ENCODE measurements around the gene DCLRE1C. TPM values are rescaled to one million over a fixed set of nuclear protein-coding genes. Genes with fewer than 3 reads are reported as not detected.

DCLRE1C gene
- polyA plus RNA-seq, 1 of the 3 experiments (the other 2 are of a cell fraction), result 2.5 TPM

- no peak for TF ChIP-seq EP300 (IDR thresholded peaks at IDR 0.05; ENCODE audit: borderline replicate concordance in 1 of 2, low read depth in 1 of 2, low read length in 1 of 2)
- TF ChIP-seq SMC3 (IDR thresholded peaks at IDR 0.05; ENCODE audit: low read depth, low read length), result no peak
- TF ChIP-seq SIN3A (IDR thresholded peaks at IDR 0.05; ENCODE audit: borderline replicate concordance, low read depth, low read length), result no peak
- no peak for TF ChIP-seq GABPA (IDR thresholded peaks at IDR 0.05; ENCODE audit: low read depth)
- TF ChIP-seq RFX5 (IDR thresholded peaks at IDR 0.05; ENCODE audit: low read length), result no peak
- no peak for TF ChIP-seq CHD2 (IDR thresholded peaks at IDR 0.05; ENCODE audit: low read length, partially characterized antibody)
- TF ChIP-seq NFIC (IDR thresholded peaks at IDR 0.05; ENCODE audit: borderline replicate concordance), result no peak
- no peak overlapping the region for H3K4me2 ChIP-seq
- H3K27me3 ChIP-seq (ENCODE audit: insufficient read depth), result no peaks in the 10 kb centered on the region
- H3K9me3 ChIP-seq, result no peaks in the 10 kb centered on the region
- no peaks in the 10 kb centered on the region for H3K9me2 ChIP-seq
- no peaks in the 10 kb centered on the region for H3K36me3 ChIP-seq (replicated peaks in 1 of 2; ENCODE audit: control insufficient read depth in 1 of 2, insufficient read depth in 2 of 2, low read length in 1 of 2)
- H2AFZ ChIP-seq (ENCODE audit: low read depth), result no peak overlapping the region
- H3F3A ChIP-seq (replicated peaks; ENCODE audit: insufficient read depth), result no peaks in the 10 kb centered on the region
- DNase-seq, result no peak
- no peaks in the 10 kb centered on the region for H3K79me2 ChIP-seq (ENCODE audit: insufficient read depth)
- WGBS (ENCODE audit: low lambda C conversion rate), result 63% methylated on average over 2 of the region's 2 CpGs
- H3K27ac ChIP-seq (ENCODE audit: low read depth in 2 of 2, low read length in 1 of 2), result no peak overlapping the region
- no peak overlapping the region for H3K4me3 ChIP-seq (ENCODE audit: low read depth in 2 of 2, low read length in 1 of 2)
- no peaks in the 10 kb centered on the region for H4K20me1 ChIP-seq (ENCODE audit: insufficient read depth)
- H3K9ac ChIP-seq, result no peak overlapping the region
- CTCF ChIA-PET, result no interaction called here
- no peaks in the 10 kb centered on the region for H3K4me1 ChIP-seq (ENCODE audit: control insufficient read depth in 1 of 2, insufficient read depth in 2 of 2, low read depth in 1 of 2, low read length in 1 of 2)
- POLR2A ChIA-PET, result no interaction called here
These were observed 14.0 kb upstream of the DCLRE1C start for GRCh38 chr10:14967897-14968296.

- H4K20me1 ChIP-seq (ENCODE audit: insufficient read depth), result no peaks in the 10 kb centered on the region
- no peak for TF ChIP-seq NFIC (IDR thresholded peaks at IDR 0.05; ENCODE audit: borderline replicate concordance)
- TF ChIP-seq MAX (IDR thresholded peaks at IDR 0.05; ENCODE audit: low read depth), result peak; percentile 80
- TF ChIP-seq SMC3 (IDR thresholded peaks at IDR 0.05; ENCODE audit: low read depth, low read length), result no peak
- no peak for TF ChIP-seq RFX5 (IDR thresholded peaks at IDR 0.05; ENCODE audit: low read length)
- TF ChIP-seq RCOR1 (IDR thresholded peaks at IDR 0.05; ENCODE audit: low read length), result no peak
- peak; percentile 37; the same call in 1 of the 2 replicates for TF ChIP-seq FOXJ3 (CRISPR knock-in tag; IDR thresholded peaks at IDR 0.05)
- TF ChIP-seq RAD21 (IDR thresholded peaks at IDR 0.05; ENCODE audit: low read length), result no peak
- peak; percentile 76 for TF ChIP-seq CHD2 (IDR thresholded peaks at IDR 0.05; ENCODE audit: low read length, partially characterized antibody)
- no peak for TF ChIP-seq TEAD4 (IDR thresholded peaks at IDR 0.05; ENCODE audit: borderline replicate concordance, insufficient read depth)
- TF ChIP-seq MEF2A (IDR thresholded peaks at IDR 0.05; ENCODE audit: borderline replicate concordance, low read depth), result no peak
- no peak for TF ChIP-seq CTCF (IDR thresholded peaks at IDR 0.05)
- TF ChIP-seq POLR2AphosphoS5 (IDR thresholded peaks at IDR 0.05; ENCODE audit: low read depth, low read length), result peak; percentile 78
- no peak for TF ChIP-seq USF2 (IDR thresholded peaks at IDR 0.05; ENCODE audit: borderline replicate concordance, low read depth, low read length)
- TF ChIP-seq RXRA (IDR thresholded peaks at IDR 0.05; ENCODE audit: borderline replicate concordance, low read depth), result no peak
- TF ChIP-seq GABPA (IDR thresholded peaks at IDR 0.05; ENCODE audit: low read depth), result peak; percentile 87
- peak; percentile 71 for TF ChIP-seq ELF1 (IDR thresholded peaks at IDR 0.05)
- peak; percentile 14; the same call in 1 of the 2 replicates for TF ChIP-seq TCF12 (IDR thresholded peaks at IDR 0.05)
- 0 out of 4 replicates have a peak, but pooled peaks of 1 of the 2 experiments have one; percentile 10 for TF ChIP-seq EP300 (IDR thresholded peaks at IDR 0.05; ENCODE audit: borderline replicate concordance in 1 of 2, low read depth in 1 of 2, low read length in 1 of 2)
- TF ChIP-seq GATA2 (CRISPR knock-in tag; IDR thresholded peaks at IDR 0.05), result no peak
- TF ChIP-seq FOSL2 (IDR thresholded peaks at IDR 0.05; ENCODE audit: borderline replicate concordance, low read depth), result no peak
- TF ChIP-seq JUND (IDR thresholded peaks at IDR 0.05), result no peak
- TF ChIP-seq PBX3 (IDR thresholded peaks at IDR 0.05), result peak; percentile 37; the same call in 1 of the 2 replicates
These were observed 5.5 kb upstream of the DCLRE1C start, which contains the start of gene MEIG1 for GRCh38 chr10:14959221-14960057. Gene MEIG1 (plus strand): TSS chr10:14959388. CDS start chr10:14966469, 7,081 bp downstream.

More at GRCh38 chr10:14959221-14960057, 5.5 kb upstream of the DCLRE1C start, which contains the start of gene MEIG1:
- WGBS (ENCODE audit: low lambda C conversion rate), result 2% methylated on average over 29 of the region's 60 CpGs
- ChIA-PET CTCF (interaction anchor here (1.0 to 1.6 kb wide), 5 partner anchors 12 to 460 kb away, joined by 3 to 7 read pairs (median 4); no protein-coding TSS in a partner anchor), POLR2A (interaction anchor here (0.6 to 2.8 kb wide), 8 partner anchors 13 to 203 kb away, joined by 3 to 17 read pairs (median 4); partner anchors contain the start of genes CDNF, HSPA14, MSANTD7 and RPP38)
- peak within 1 kb of the TSS; percentile 96 to 98 for H3K27ac ChIP-seq (ENCODE audit: low read depth in 2 of 2, low read length in 1 of 2)
- no peaks in the 10 kb centered on the region for H3K36me3 ChIP-seq (replicated peaks in 1 of 2; ENCODE audit: control insufficient read depth in 1 of 2, insufficient read depth in 2 of 2, low read length in 1 of 2)
- H3K27me3 ChIP-seq (ENCODE audit: insufficient read depth), result no peaks in the 10 kb centered on the region
- DNase-seq, result peak; percentile 95
- peaks cover 3% of the 10 kb centered on the region; the same call in 1 of the 2 replicates for H3K79me2 ChIP-seq (ENCODE audit: insufficient read depth)
- H3K9ac ChIP-seq, result peak within 1 kb of the TSS; percentile 96
- peak within 1 kb of the TSS; percentile 62 to 82 for H3K4me3 ChIP-seq (ENCODE audit: low read depth in 2 of 2, low read length in 1 of 2)
- peaks cover 3 to 7% of the 10 kb centered on the region in 2 experiments; a peak in 2 of 4 replicates for H3K4me1 ChIP-seq (ENCODE audit: control insufficient read depth in 1 of 2, insufficient read depth in 2 of 2, low read depth in 1 of 2, low read length in 1 of 2)
- peaks cover 25% of the 10 kb centered on the region for H3F3A ChIP-seq (replicated peaks; ENCODE audit: insufficient read depth)
- peak within 1 kb of the TSS; percentile 97 for H2AFZ ChIP-seq (ENCODE audit: low read depth)
- H3K9me3 ChIP-seq, result no peaks in the 10 kb centered on the region
- no peaks in the 10 kb centered on the region for H3K9me2 ChIP-seq
- H3K4me2 ChIP-seq, result peak within 1 kb of the TSS; percentile 87

Measured in SK-N-SH (cell line).